MCF 10A (cell line): ENCODE data around the gene OPN1SW. TPM values are rescaled to one million over a fixed set of nuclear protein-coding genes. Genes with fewer than 3 reads are reported as not detected.

Experiments used
- BruUV-seq: library from RNA; stranded (reverse); fragments of 400-500 nt; replicated peaks from 2 replicates; lab custom pipeline; 2021; lab: Mats Ljungman, UMichigan
- CTCF ChIA-PET: fragments of 300-600 bp; sonication (Branson Sonifier 250); formaldehyde crosslinking; extraction: SDS; loops from one replicate; lab custom pipeline; 2021; ENCODE audit warnings: antibody characterized with exemption, inconsistent platforms; lab: Yijun Ruan, JAX
- POLR2A ChIA-PET: fragments of 300-600, 350-650 bp; sonication (Branson Sonifier 250); formaldehyde crosslinking; extraction: SDS; loops from one replicate; lab custom pipeline; 2020; ENCODE audit warnings: antibody characterized with exemption, inconsistent platforms; lab: Yijun Ruan, JAX
- DNase-seq: peaks from one replicate; pipeline ENCODE4 v3.0.0-alpha.2; 2018; ENCODE audit not compliant: unreplicated experiment
- H3K27ac Mint-ChIP-seq: one replicate; pipeline ENCODE4 v1.8.0; 2022; ENCODE audit warnings: mild to moderate bottlenecking, low read depth, mixed read lengths; ENCODE audit not compliant: unreplicated experiment
- H3K27me3 Mint-ChIP-seq: one replicate; pipeline ENCODE4 v1.8.0; 2022; ENCODE audit warnings: mixed read lengths; ENCODE audit not compliant: insufficient read depth, unreplicated experiment
- H3K36me3 Mint-ChIP-seq: one replicate; pipeline ENCODE4 v1.8.0; 2022; ENCODE audit warnings: mild to moderate bottlenecking, moderate library complexity, mixed read lengths; ENCODE audit not compliant: insufficient read depth, unreplicated experiment
- H3K4me1 Mint-ChIP-seq: one replicate; pipeline ENCODE4 v1.8.0; 2022; ENCODE audit warnings: mixed read lengths; ENCODE audit not compliant: insufficient read depth, unreplicated experiment
- H3K4me3 Mint-ChIP-seq: one replicate; pipeline ENCODE4 v1.8.0; 2022; ENCODE audit warnings: mild to moderate bottlenecking, moderate library complexity, mixed read lengths; ENCODE audit not compliant: unreplicated experiment
- H3K9me3 Mint-ChIP-seq: one replicate; pipeline ENCODE4 v1.8.0; 2022; ENCODE audit warnings: mixed read lengths; ENCODE audit not compliant: unreplicated experiment
- intact Hi-C: fragments of 100-400 bp; cut with micrococcal nuclease; formaldehyde crosslinking; loops from 2 replicates; pipeline ENCODE4 v1.14.1; 2022
- total RNA-seq: library from RNA; stranded (reverse); gene quantifications from 2 replicates; pipeline ENCODE4 v1.2.3, GENCODE V29; 2022
- TF ChIP-seq, protein P1 (sequence below): fragments of 200-600 bp; IDR thresholded peaks from one replicate; pipeline ENCODE4 v1.8.0; 2022; ENCODE audit warnings: antibody characterized with exemption, mild to moderate bottlenecking; ENCODE audit not compliant: unreplicated experiment

OPN1SW gene
- total RNA-seq, 1 experiment from 2014 or later, result not detected

DNA sequence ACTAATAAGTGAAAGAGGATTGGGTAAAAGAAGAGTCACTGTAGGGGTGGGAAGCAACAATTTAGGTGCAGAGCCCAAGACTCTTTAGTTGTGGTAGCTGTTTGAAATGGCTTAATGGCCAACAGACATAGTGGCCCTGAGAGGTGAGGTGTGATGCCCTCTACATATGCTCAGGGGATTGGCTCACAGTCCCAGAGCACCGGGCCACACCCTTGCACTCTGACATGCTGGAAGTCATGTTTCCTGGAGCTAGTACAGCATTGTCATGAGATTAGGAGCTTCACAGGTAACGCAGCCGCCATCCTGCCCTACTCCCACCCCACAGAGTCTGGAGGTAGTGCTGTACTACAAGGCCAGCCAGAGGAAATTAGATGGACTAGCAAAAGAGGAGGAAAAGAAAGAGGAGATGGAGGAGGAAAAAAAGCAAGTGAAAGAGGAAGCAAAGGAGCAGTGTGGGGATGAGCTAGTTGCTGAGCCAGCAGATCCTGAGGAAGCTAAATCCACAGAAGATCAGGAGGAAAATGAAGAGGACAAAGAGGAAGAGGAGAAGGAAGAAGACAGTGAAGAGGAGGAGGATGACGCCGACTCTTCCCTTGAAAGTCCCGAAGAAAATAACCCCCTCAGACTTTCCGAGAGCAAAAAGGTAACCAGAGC is 39.8 kb upstream of the OPN1SW start:
- Mint-ChIP-seq H3K4me3 (no peak overlapping the region), H3K27ac (no peak overlapping the region), H3K9me3 (no peaks in the 10 kb centered on the region), H3K27me3 (peaks cover 54% of the 10 kb centered on the region), H3K36me3 (no peaks in the 10 kb centered on the region), H3K4me1 (peaks cover 6% of the 10 kb centered on the region)
- CTCF ChIA-PET, result no interaction called here
- DNase-seq, result no peak
- intact Hi-C loops, result no loop called here
- no TSS peak for BruUV-seq
- POLR2A ChIA-PET, result interaction anchor here (0.6 kb wide), 1 partner anchor 84 kb away, joined by 3 read pairs; no protein-coding TSS in a partner anchor
- TF ChIP-seq, protein P1, sequence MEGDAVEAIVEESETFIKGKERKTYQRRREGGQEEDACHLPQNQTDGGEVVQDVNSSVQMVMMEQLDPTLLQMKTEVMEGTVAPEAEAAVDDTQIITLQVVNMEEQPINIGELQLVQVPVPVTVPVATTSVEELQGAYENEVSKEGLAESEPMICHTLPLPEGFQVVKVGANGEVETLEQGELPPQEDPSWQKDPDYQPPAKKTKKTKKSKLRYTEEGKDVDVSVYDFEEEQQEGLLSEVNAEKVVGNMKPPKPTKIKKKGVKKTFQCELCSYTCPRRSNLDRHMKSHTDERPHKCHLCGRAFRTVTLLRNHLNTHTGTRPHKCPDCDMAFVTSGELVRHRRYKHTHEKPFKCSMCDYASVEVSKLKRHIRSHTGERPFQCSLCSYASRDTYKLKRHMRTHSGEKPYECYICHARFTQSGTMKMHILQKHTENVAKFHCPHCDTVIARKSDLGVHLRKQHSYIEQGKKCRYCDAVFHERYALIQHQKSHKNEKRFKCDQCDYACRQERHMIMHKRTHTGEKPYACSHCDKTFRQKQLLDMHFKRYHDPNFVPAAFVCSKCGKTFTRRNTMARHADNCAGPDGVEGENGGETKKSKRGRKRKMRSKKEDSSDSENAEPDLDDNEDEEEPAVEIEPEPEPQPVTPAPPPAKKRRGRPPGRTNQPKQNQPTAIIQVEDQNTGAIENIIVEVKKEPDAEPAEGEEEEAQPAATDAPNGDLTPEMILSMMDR, result no peak

GRCh38 chr7:128814499-128814898 is 38.9 kb upstream of the OPN1SW start:
- TF ChIP-seq, protein P1, result no peak
- Mint-ChIP-seq H3K36me3 (peaks cover under 1% of the 10 kb centered on the region), H3K4me3 (no peak overlapping the region), H3K9me3 (no peaks in the 10 kb centered on the region), H3K4me1 (peaks cover 6% of the 10 kb centered on the region), H3K27ac (no peak overlapping the region), H3K27me3 (peaks cover 45% of the 10 kb centered on the region)
- ChIA-PET CTCF (no interaction called here), POLR2A (no interaction called here)
- no TSS peak for BruUV-seq
- DNase-seq, result no peak
- intact Hi-C loops, result no loop called here

- no TSS peak for BruUV-seq
- intact Hi-C loops, result no loop called here
- TF ChIP-seq, protein P1, result no peak
- POLR2A ChIA-PET, result interaction anchor here (0.6 to 1.4 kb wide), 2 partner anchors 11 to 1011 kb away, joined by 3 to 4 read pairs; no protein-coding TSS in a partner anchor
- no peaks in the 10 kb centered on the region for H3K9me3 Mint-ChIP-seq
- H3K4me1 Mint-ChIP-seq, result peaks cover 6% of the 10 kb centered on the region
- H3K36me3 Mint-ChIP-seq, result peaks cover 10% of the 10 kb centered on the region
- no peak overlapping the region for H3K4me3 Mint-ChIP-seq
- H3K27ac Mint-ChIP-seq, result no peak overlapping the region
- DNase-seq, result no peak
- H3K27me3 Mint-ChIP-seq, result peaks cover 27% of the 10 kb centered on the region
- CTCF ChIA-PET, result no interaction called here
Measured at GRCh38 chr7:128812514-128813168, 37.0 kb upstream of the OPN1SW start.

GRCh38 chr7:128811631-128812430 is 36.2 kb upstream of the OPN1SW start:
- Mint-ChIP-seq H3K27ac (no peak overlapping the region), H3K4me1 (peaks cover 6% of the 10 kb centered on the region), H3K9me3 (no peaks in the 10 kb centered on the region), H3K4me3 (no peak overlapping the region), H3K36me3 (peaks cover 11% of the 10 kb centered on the region), H3K27me3 (peaks cover 20% of the 10 kb centered on the region)
- BruUV-seq, result no TSS peak
- CTCF ChIA-PET, result no interaction called here
- POLR2A ChIA-PET, result no interaction called here
- intact Hi-C loops, result no loop called here
- no peak for DNase-seq
- TF ChIP-seq, protein P1, result no peak
